ENCODE results near the gene WDFY3.

Gene WDFY3

DNA sequence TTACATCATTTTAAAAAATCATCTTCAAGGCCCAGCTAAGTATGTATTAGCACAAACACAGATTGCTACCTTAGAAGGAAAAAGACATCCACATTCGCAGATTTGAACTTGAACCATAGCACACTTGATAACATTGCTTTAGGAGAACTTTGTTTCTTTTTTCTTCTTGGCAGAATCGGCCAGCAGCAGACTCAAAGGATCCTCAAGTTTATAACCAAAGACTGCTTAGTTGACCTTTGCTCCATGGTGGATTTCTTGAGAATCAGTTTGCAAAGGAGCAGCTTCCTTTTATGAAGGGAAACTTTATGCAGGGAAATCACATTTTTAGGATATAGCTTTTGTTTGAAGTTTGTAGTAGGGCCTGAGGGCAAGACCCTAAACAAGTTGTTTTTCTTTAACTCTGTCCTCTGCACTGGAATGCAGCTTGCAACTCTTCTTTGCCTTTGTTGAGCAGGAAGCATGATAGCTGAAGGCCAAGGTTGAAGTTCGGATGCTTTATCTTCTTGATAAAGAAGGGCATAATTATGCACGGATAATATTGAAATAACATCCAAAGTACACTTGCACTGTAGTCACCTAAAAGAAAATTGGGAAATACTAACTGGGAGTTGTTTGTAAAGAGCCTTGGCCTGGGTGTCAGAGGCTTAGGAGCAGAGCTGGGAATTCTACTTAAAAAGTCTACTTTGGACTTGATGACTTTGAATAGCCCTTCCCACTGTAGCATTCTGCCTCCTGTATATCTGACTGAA lies 305.1 kb downstream of the WDFY3 start:
- DNase-seq: no peak

- DNase-seq: no peak
Measured at GRCh38 chr4:84660606-84661005, 305.9 kb downstream of the WDFY3 start.

DNA sequence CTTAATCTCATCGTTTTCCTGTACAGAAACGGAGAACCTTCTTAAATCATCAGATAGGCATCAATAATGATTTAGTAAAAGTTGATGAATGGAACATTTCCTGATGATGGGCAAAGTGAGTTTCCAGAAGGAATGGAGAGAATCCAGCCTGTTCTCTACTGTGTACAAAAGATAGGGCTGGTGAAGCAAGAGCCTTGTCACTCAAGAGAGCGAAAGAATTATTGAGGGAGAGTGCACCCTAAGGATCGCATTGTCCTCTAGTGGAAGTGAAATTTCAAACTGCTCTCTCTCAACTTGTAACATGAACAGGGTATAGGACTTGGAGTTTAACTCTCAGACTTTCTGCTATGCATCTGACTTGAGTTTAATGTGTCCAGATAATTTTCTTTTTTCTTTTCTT lies 314.0 kb downstream of the WDFY3 start:
- DNase-seq: no peak

- no peak for DNase-seq
Measured at GRCh38 chr4:84651499-84651898, 315.0 kb downstream of the WDFY3 start.

DNA sequence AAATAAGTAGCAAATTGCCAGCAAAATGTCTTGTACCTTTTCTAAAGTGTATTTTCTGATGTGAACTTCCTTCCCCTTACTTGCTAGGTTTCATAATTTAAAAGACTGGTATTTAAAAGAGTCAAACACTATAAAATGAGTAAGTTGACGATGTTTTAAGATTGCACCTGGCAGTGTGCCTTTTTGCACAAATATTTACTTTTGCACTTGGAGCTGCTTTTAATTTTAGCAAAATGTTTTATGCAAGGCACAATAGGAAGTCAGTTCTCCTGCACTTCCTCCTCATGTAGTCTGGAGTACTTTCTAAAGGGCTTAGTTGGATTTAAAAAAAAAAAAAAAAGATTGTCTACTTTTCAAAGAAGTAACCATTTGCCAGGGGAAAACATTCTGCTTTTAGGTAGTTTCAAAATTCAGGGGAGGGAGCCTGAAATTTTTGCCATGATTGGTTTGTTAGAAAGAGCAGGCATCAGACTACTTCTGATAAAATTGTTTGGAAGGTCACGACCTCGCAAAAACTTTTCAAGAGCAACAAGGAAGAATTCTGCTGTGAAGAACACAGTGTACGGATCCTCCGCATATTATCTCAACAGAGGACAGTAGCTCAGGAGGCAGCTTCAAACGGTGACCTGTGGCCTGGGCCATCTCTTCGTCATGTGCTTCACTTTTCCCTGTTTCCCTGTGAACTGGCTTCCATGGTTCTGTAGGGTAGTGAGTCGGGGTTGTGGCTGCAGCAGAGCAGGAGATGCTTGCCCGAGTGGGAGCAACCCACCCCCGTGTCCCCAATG lies 317.4 kb downstream of the WDFY3 start:
- DNase-seq: no peak

- no peak for DNase-seq
Measured at GRCh38 chr4:84648178-84648577, 318.3 kb downstream of the WDFY3 start.

DNA sequence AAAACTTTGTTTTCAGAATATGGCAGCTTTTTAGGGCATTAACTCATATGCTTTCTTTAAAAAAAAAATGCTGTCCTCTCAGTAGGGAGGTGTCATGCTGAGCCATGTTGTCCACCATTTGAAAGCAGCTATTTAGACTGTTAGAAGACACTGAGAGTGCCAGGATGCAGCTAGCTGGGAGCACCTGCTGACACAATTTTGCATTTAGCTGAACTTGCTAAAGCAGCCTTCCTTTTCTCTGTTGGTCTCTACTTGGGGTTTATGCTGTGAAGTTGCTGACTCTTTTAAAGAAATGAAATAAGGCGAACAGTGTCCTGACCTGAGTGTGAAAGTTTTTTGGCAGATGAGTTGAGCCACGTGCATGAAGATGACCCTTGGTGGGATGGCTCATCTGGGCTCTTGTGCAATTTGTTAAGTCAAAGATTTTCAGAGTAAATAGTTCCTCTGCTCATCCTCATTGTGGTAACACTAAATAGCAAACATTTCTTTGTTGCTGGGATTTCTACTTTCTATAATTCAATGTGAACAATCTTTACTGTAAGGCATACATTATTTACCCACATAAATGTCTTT lies 319.1 kb downstream of the WDFY3 start:
- no peak for DNase-seq

DNA sequence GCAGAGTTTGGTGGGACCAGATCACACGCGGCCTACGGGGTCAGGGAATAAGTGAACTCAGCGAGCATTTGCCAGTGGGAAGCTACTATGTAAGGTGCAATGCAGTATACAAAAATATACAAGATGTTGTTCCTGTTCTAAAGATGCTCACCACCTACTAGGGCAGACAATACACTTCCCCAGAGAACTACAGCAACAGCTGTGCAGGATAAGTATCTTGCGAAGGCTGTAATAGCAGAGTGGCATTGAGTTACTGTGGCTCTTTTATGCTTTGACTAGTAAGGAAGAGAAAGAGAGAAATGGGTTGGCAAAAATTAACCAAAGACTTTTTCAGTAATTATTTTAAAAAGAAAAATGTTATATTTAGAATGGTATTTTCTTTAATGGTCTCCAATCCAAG lies 322.4 kb downstream of the WDFY3 start:
- DNase-seq: no peak

- DNase-seq: no peak
Measured at GRCh38 chr4:84639145-84639544, 327.3 kb downstream of the WDFY3 start.

DNA sequence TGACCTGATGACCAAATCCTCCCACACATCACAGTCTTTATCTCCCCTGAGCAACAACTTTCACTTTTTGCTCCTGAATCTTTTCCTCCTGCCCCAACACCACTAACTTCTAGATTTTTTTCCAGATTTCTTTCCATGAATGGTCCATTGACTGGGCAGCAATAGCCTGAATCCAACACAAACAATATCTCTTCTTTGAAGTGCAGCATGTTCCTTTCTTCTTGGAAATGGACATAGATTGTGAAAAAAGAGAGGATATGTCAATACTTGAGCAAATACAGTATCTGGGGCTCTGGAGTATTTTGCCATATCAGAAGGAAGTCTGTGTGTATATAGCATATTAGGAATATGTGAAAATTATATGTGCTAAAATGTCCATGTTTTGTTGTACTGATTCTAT lies 328.4 kb downstream of the WDFY3 start:
- DNase-seq: no peak

GRCh38 chr4:84634961-84635360 lies 331.5 kb downstream of the WDFY3 start:
- no peak for DNase-seq

DNA sequence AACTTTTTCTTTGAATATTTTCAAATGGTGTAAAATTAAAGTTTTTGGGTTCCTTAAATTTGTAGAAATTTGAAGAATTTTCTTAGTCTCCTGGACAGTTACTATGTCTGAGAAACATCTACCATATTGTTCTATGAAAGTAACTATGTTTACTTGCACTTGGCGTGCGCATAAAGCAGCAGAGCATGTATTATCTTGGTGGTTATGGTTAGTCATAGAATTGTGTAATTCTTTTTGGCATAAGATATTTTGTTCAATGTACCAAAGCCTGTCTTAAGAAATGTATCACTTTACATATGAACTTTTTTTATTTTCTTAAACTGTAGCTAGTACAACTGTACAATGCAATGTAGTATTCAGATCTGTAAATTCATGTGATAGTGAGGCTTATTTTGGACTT lies 334.4 kb downstream of the WDFY3 start:
- no peak for DNase-seq

GRCh38 chr4:84631573-84631972 lies 334.9 kb downstream of the WDFY3 start:
- no peak for DNase-seq

- DNase-seq: no peak
Measured at GRCh38 chr4:84626673-84627072, 339.8 kb downstream of the WDFY3 start.

- no peak for DNase-seq
Measured at GRCh38 chr4:84623661-84624060, 342.8 kb downstream of the WDFY3 start.

- DNase-seq: no peak
Measured at GRCh38 chr4:84622959-84623358, 343.5 kb downstream of the WDFY3 start.

Data from activated T-cell treated with anti-CD3 and anti-CD28 coated beads, Interleukin-2, amount 50 U/mL, for 48 hours (primary cell).